Neural progenitor cell (in vitro differentiated cells): Measurements from ENCODE around the gene WFS1. TPM values are rescaled to one million over a fixed set of nuclear protein-coding genes. Genes with fewer than 3 reads are reported as not detected.

Source experiments
- DNase-seq: peaks from one replicate; pipeline ENCODE4 v3.0.0-alpha.2; 2016; ENCODE audit warnings: low spot score
- H2AFZ ChIP-seq: fragments of 200-600 bp; sonication (generic); replicated peaks from 2 replicates; pipeline ENCODE4 v1.6.1; 2016; ENCODE audit warnings: antibody characterized with exemption
- H3F3A ChIP-seq: fragments of 200-600 bp; sonication (generic); 2 replicates; pipeline ENCODE4 v1.6.1; 2016; ENCODE audit warnings: antibody characterized with exemption, low read depth
- H3K27ac ChIP-seq: fragments of 200-600 bp; sonication (generic); 2 replicates; pipeline ENCODE4 v1.5.1; 2016; ENCODE audit warnings: mild to moderate bottlenecking
- H3K27me3 ChIP-seq: fragments of 200-600 bp; sonication (generic); 2 replicates; pipeline ENCODE4 v1.6.1; 2016; ENCODE audit warnings: mild to moderate bottlenecking, moderate library complexity
- H3K36me3 ChIP-seq: fragments of 200-600 bp; sonication (generic); 2 replicates; pipeline ENCODE4 v1.5.1; 2016
- H3K4me1 ChIP-seq: fragments of 200-600 bp; sonication (generic); 2 replicates; pipeline ENCODE4 v1.6.1; 2016; ENCODE audit warnings: mixed run types
- H3K4me2 ChIP-seq: fragments of 200-600 bp; sonication (generic); 2 replicates; pipeline ENCODE4 v1.6.1; 2016
- H3K4me3 ChIP-seq: fragments of 200-600 bp; sonication (generic); 2 replicates; pipeline ENCODE4 v1.5.1; 2016
- H3K79me2 ChIP-seq: fragments of 200-600 bp; sonication (generic); 2 replicates; pipeline ENCODE4 v1.6.1; 2016; ENCODE audit warnings: low read depth
- H3K9ac ChIP-seq: fragments of 200-600 bp; sonication (generic); 2 replicates; pipeline ENCODE4 v1.6.1; 2016
- H3K9me3 ChIP-seq: fragments of 200-600 bp; sonication (generic); 2 replicates; pipeline ENCODE4 v1.5.1; 2016; ENCODE audit warnings: low read depth
- H4K20me1 ChIP-seq: fragments of 200-600 bp; sonication (generic); 2 replicates; pipeline ENCODE4 v1.6.1; 2016; ENCODE audit warnings: low read depth
- H3K27ac Mint-ChIP-seq: 3 replicates; pipeline ENCODE4 v1.8.0; 2021; ENCODE audit warnings: mixed read lengths
- H3K27me3 Mint-ChIP-seq: 2 replicates; pipeline ENCODE4 v1.8.0; 2022; ENCODE audit warnings: low read depth, mild to moderate bottlenecking, inconsistent platforms, moderate library complexity, mixed read lengths; ENCODE audit not compliant: insufficient read depth
- H3K36me3 Mint-ChIP-seq: 3 replicates; pipeline ENCODE4 v1.8.0; 2021; ENCODE audit warnings: mixed read lengths
- H3K4me1 Mint-ChIP-seq: 3 replicates; pipeline ENCODE4 v1.8.0; 2021; ENCODE audit warnings: mixed read lengths
- H3K4me3 Mint-ChIP-seq: 3 replicates; pipeline ENCODE4 v1.8.0; 2021; ENCODE audit warnings: mild to moderate bottlenecking, moderate library complexity, mixed read lengths
- H3K9me3 Mint-ChIP-seq: 3 replicates; pipeline ENCODE4 v1.8.0; 2020; ENCODE audit warnings: mixed read lengths
- CTCF ChIP-seq: fragments of 200-600 bp; sonication (generic); IDR thresholded peaks from 2 replicates; pipeline ENCODE4 v1.5.1; 2017; ENCODE audit warnings: antibody characterized with exemption, mild to moderate bottlenecking
- EZH2 ChIP-seq: fragments of 200-600 bp; sonication (generic); IDR thresholded peaks from 2 replicates; pipeline ENCODE4 v1.6.1; 2017; ENCODE audit warnings: antibody characterized with exemption, mild to moderate bottlenecking, moderate library complexity
- EZH2phosphoT487 ChIP-seq: fragments of 200-600 bp; sonication (generic); IDR thresholded peaks from 2 replicates; pipeline ENCODE4 v1.6.1; 2017; ENCODE audit warnings: antibody characterized with exemption
- total RNA-seq: library from RNA; depleted of rRNA; stranded (reverse); fragments of >200 nt; gene quantifications from 2 replicates; pipeline ENCODE4 v1.2.3, GENCODE V29; 2015; ENCODE audit warnings: low replicate concordance

WFS1 gene
- total RNA-seq, 1 donor from 2014 or later = 8.8 TPM

- peaks cover 2% of the 10 kb centered on the region for H3K9me3 Mint-ChIP-seq
- H2AFZ ChIP-seq = no peak overlapping the region
- peaks cover 31% of the 10 kb centered on the region for H3K27me3 Mint-ChIP-seq
- no peaks in the 10 kb centered on the region for H4K20me1 ChIP-seq
- no peak overlapping the region for H3K4me3 ChIP-seq
- TF ChIP-seq EZH2 (no peak), EZH2phosphoT487 (no peak), CTCF (no peak)
- no peak overlapping the region for H3K27ac Mint-ChIP-seq
- H3K79me2 ChIP-seq = no peaks in the 10 kb centered on the region
- H3K4me1 ChIP-seq = peaks cover 5% of the 10 kb centered on the region
- no peak overlapping the region for H3K27ac ChIP-seq
- H3K4me1 Mint-ChIP-seq = peaks cover 8% of the 10 kb centered on the region
- no peak for DNase-seq
- no peaks in the 10 kb centered on the region for H3K27me3 ChIP-seq
- no peaks in the 10 kb centered on the region for H3F3A ChIP-seq
- H3K36me3 ChIP-seq = no peaks in the 10 kb centered on the region
- no peak overlapping the region for H3K4me3 Mint-ChIP-seq
- no peaks in the 10 kb centered on the region for H3K9me3 ChIP-seq
- no peak overlapping the region for H3K4me2 ChIP-seq
- no peaks in the 10 kb centered on the region for H3K36me3 Mint-ChIP-seq
- H3K9ac ChIP-seq = no peak overlapping the region
Observed at GRCh38 chr4:6332669-6333050, 63.0 kb downstream of the WFS1 start.

- TF ChIP-seq EZH2 = no peak
- TF ChIP-seq CTCF = peak; percentile 57
- Histone ChIP-seq H2AFZ (no peak overlapping the region), H3K4me1 (peaks cover 12% of the 10 kb centered on the region), H3K27ac (no peak overlapping the region), H3K36me3 (no peaks in the 10 kb centered on the region), H3K4me2 (no peak overlapping the region), H3K9me3 (no peaks in the 10 kb centered on the region), H3K79me2 (no peaks in the 10 kb centered on the region), H3F3A (no peaks in the 10 kb centered on the region), H3K4me3 (no peak overlapping the region), H3K9ac (no peak overlapping the region), H3K27me3 (peaks cover 6% of the 10 kb centered on the region), H4K20me1 (no peaks in the 10 kb centered on the region)
- Mint-ChIP-seq H3K4me3 (no peak overlapping the region), H3K4me1 (peaks cover 15% of the 10 kb centered on the region), H3K36me3 (no peaks in the 10 kb centered on the region), H3K27ac (no peak overlapping the region), H3K9me3 (peaks cover 2% of the 10 kb centered on the region), H3K27me3 (peaks cover 30% of the 10 kb centered on the region)
- no peak for DNase-seq
Observed at GRCh38 chr4:6333301-6334202, 63.9 kb downstream of the WFS1 start.

DNA sequence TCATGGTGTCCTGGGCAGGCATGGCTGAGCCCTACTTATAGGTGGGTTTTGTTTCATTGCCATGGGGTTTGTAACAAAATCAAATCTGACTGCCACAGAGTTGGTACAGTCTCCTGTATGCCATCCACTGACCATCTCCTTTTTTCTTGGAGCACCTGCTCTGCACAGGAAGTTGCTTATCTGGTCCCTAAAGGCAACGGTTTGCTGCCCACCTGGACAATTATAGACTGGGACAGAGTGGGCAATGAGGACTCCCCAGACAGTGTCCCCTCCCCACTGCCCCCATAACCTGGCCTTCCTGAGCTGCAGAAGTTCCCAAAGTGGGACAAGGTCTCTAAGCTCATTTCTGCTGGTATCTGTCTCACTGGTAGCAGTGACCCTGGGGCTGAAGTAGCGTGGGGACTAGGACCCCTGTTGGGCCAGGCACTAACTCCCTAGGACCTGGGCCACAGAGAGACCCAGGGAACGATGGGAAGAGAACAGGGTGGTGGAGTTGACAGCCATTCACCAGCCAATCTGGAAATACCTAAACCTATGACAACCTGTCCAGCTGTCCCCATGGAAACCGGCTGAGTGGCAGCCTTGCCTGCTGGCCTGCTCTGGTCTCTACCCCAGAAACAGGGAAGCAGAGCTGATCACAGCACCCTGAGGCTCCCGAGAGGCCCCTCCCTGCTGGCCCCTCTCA lies 64.7 kb downstream of the WFS1 start:
- no peak overlapping the region for H3K4me2 ChIP-seq
- no peak for TF ChIP-seq CTCF
- TF ChIP-seq EZH2 = no peak
- no peak for TF ChIP-seq EZH2phosphoT487
- H3K27ac ChIP-seq = no peak overlapping the region
- H3K36me3 ChIP-seq = no peaks in the 10 kb centered on the region
- H3K36me3 Mint-ChIP-seq = no peaks in the 10 kb centered on the region
- no peaks in the 10 kb centered on the region for H3K9me3 ChIP-seq
- peaks cover 12% of the 10 kb centered on the region for H3K4me1 ChIP-seq
- no peak overlapping the region for H3K4me3 ChIP-seq
- H3F3A ChIP-seq = no peaks in the 10 kb centered on the region
- H3K79me2 ChIP-seq = no peaks in the 10 kb centered on the region
- no peaks in the 10 kb centered on the region for H4K20me1 ChIP-seq
- peaks cover 6% of the 10 kb centered on the region for H3K27me3 ChIP-seq
- H3K27me3 Mint-ChIP-seq = peaks cover 30% of the 10 kb centered on the region
- DNase-seq = no peak
- no peak overlapping the region for H3K9ac ChIP-seq
- no peak overlapping the region for H3K27ac Mint-ChIP-seq
- H3K4me3 Mint-ChIP-seq = peak overlapping the region; percentile 63
- H3K4me1 Mint-ChIP-seq = peaks cover 16% of the 10 kb centered on the region
- H2AFZ ChIP-seq = no peak overlapping the region
- peaks cover 2% of the 10 kb centered on the region for H3K9me3 Mint-ChIP-seq
